ENCODE measurements around the gene COPS9.

COPS9 gene

GRCh38 chr2:240166191-240166590 is 30.1 kb upstream of the COPS9 start:
- DNase-seq (ENCODE audit: low read depth, low spot score), result no peak

- no peak for DNase-seq (ENCODE audit: low read depth, low spot score)
Observed at GRCh38 chr2:240165661-240166060, 29.6 kb upstream of the COPS9 start.

GRCh38 chr2:240165034-240165433 is 28.9 kb upstream of the COPS9 start:
- DNase-seq (ENCODE audit: low read depth, low spot score), result no peak

GRCh38 chr2:240164586-240164985 is 28.5 kb upstream of the COPS9 start:
- DNase-seq (ENCODE audit: low read depth, low spot score), result no peak

- no peak for DNase-seq (ENCODE audit: low read depth, low spot score)
Observed at GRCh38 chr2:240163844-240164574, 27.9 kb upstream of the COPS9 start.

DNA sequence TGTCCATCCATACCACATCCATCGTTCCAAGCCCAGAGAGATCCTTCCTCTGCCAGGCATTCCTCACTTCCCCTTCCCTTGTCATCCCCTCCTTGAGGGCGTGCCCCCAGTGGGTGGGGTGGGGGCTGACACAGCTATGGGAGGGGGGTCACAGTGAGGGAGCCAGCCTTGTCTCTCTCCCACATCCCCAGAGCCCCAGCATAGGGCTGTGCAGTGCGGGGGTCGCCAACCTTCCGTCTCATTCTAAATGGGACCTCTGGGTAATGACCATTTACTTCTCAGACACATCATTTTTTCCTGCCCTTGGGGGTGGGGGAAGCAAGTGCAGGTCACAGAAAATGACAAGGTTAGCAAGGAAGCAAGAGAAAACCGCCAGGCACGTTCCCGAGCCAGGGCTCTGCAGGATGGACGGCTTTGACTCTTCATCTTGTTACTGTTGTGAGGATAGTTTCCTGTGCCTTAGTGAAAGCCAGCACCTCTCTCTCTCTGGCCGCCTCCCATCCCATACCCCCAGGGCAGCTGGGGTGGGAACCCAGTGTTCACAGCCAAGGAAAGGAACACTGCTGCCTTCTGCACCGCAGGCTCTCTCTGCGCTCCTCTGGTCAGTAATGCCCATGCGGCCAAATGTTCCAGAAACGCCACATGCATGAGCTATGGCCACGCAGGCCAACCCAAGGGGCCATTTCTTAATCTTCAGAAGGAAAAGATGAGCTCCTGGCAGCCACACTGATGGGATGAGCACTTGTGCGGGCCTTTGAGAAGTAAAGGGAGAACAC is 27.0 kb upstream of the COPS9 start:
- DNase-seq (ENCODE audit: low read depth, low spot score), result no peak

- DNase-seq (ENCODE audit: low read depth, low spot score), result no peak
Observed at GRCh38 chr2:240162531-240162930, 26.4 kb upstream of the COPS9 start.

- no peak for DNase-seq (ENCODE audit: low read depth, low spot score)
Observed at GRCh38 chr2:240162032-240162431, 25.9 kb upstream of the COPS9 start.

- DNase-seq (ENCODE audit: low read depth, low spot score), result no peak
Observed at GRCh38 chr2:240161087-240161750, 25.1 kb upstream of the COPS9 start.

- no peak for DNase-seq (ENCODE audit: low read depth, low spot score)
Observed at GRCh38 chr2:240160291-240161086, 24.4 kb upstream of the COPS9 start.

DNA sequence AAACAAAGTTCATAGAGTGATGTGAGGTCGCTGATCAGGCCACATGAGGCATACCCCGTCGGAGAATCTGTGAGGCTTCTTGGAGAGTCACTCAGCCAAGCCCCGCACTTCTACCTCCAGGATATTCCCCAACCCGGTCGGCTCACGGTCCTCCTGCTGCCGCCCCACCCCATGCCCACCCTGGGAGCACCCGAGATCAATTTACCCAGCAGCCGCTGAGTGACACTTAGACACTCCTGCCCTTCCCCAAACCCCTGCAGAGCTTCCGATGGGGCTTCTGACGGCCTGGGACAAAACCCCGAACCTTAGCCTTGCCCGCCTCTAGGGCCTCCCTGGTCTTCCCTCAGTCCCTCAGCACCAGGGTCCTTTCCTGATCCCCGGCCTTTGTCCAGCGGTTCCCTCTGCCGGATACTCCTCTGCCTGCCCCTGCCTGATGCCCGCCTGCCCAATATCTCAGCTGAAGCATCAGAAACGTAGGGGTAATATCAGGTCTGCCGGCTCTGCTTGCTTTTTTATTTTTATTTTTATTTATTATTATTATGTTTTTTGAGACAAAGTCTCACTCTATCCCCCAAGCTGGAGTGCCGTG is 23.2 kb upstream of the COPS9 start:
- DNase-seq (ENCODE audit: low read depth, low spot score), result no peak

- no peak for DNase-seq (ENCODE audit: low read depth, low spot score)
Observed at GRCh38 chr2:240157147-240157470, 21.0 kb upstream of the COPS9 start.

- DNase-seq (ENCODE audit: low read depth, low spot score), result no peak
Observed at GRCh38 chr2:240156435-240157146, 20.5 kb upstream of the COPS9 start.

DNA sequence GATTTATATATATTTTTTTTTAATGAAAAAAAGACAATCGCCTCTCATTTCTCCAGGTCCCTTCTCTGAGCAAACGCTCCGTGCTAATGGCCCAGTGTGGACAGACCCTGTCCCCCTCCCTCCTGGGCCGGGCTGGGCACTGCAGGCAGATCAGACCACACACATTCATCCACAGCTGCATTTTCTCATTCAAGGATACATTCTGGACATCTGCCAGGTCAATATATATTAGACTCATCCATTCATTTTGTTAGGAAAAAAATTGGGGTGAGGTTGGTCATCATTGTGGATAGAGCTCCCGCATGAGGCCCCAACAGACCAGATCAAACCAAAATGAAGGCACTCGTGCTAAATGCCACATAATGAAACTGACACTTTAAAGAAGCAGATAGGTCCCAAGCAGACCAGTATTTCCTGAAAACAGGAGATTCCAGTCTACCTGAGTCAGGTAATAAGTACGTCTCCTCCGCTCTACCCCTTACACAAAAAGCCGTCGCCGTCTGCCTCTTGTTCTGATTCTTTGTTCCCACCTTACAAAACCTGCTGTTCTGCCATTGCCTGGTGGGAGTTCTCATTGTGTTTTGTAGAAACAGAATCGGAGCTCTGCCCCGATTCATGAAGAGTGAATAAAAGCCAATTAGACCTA is 19.8 kb upstream of the COPS9 start:
- no peak for DNase-seq (ENCODE audit: low read depth, low spot score)

DNA sequence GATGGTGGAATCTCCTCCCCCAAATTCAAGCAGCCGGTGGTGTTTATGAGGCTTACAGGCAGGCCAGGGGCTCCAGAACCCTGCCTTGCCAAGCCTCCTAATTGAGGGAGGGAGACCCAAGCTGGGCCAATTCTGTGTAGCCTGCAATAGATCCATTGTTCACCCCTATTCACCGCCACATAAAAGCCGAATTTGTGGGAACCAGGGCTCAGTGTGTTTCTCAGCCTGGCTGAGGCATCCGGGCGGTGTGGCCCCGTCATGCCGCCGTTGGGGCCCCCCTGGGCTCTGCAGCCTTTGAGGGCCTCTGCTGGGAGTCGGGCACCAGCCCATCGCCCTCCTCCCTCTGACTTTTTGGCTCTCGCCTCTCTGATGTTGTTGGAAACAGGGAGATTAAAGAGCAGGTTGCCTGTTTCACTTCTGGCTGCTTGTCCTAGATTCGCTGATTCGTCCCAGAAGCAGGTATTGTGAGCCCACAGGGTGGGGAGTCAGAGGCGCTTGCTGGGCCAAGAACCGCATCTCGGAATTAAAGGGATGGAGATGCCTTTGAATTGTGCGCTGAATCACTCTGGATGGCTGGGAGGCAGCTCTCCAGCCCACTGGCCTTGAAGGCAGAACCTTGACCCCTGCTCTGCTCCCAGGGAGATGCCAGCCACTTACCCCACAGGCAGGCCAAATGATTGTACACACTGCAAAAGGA is 19.1 kb upstream of the COPS9 start:
- no peak for DNase-seq (ENCODE audit: low read depth, low spot score)

GRCh38 chr2:240154606-240155005 is 18.5 kb upstream of the COPS9 start:
- no peak for DNase-seq (ENCODE audit: low read depth, low spot score)

- no peak for DNase-seq (ENCODE audit: low read depth, low spot score)
Observed at GRCh38 chr2:240153418-240153817, 17.3 kb upstream of the COPS9 start.

GRCh38 chr2:240151477-240152031 is 15.4 kb upstream of the COPS9 start:
- no peak for DNase-seq (ENCODE audit: low read depth, low spot score)

GRCh38 chr2:240149943-240150784 is 14.1 kb upstream of the COPS9 start:
- DNase-seq (ENCODE audit: low read depth, low spot score), result no peak
